Neuronal stem cell (in vitro differentiated cells): ENCODE results near the gene RNF215.

Experiments
- DNase-seq: peaks from one replicate; pipeline ENCODE4 v3.0.0-alpha.2; 2013; ENCODE audit warnings: low spot score
- H2AFZ ChIP-seq: one replicate; pipeline ENCODE4 v1.6.1; 2013; ENCODE audit warnings: mild to moderate bottlenecking, low read length, inconsistent platforms
- H2AK5ac ChIP-seq: 2 replicates; pipeline ENCODE4 v1.6.1; 2013; ENCODE audit warnings: low read depth, mild to moderate bottlenecking, inconsistent platforms, low read length, moderate library complexity, mixed read lengths
- H2BK120ac ChIP-seq: 2 replicates; pipeline ENCODE4 v1.6.1; 2013; ENCODE audit warnings: low read depth, mild to moderate bottlenecking, inconsistent platforms, low read length, moderate library complexity, mixed read lengths
- H2BK12ac ChIP-seq: one replicate; pipeline ENCODE4 v1.6.1; 2013; ENCODE audit warnings: low read length, inconsistent platforms
- H2BK15ac ChIP-seq: 2 replicates; pipeline ENCODE4 v1.6.1; 2013; ENCODE audit warnings: mild to moderate bottlenecking, low read length, inconsistent platforms, mixed read lengths
- H2BK5ac ChIP-seq: one replicate; pipeline ENCODE4 v1.6.1; 2013; ENCODE audit warnings: inconsistent platforms, mild to moderate bottlenecking, low read length, moderate library complexity
- H3K14ac ChIP-seq: one replicate; pipeline ENCODE4 v1.6.1; 2013; ENCODE audit warnings: low read length, inconsistent platforms
- H3K18ac ChIP-seq: 2 replicates; pipeline ENCODE4 v1.6.1; 2013; ENCODE audit warnings: low read length, inconsistent platforms
- H3K23ac ChIP-seq: 2 replicates; pipeline ENCODE4 v1.6.1; 2013; ENCODE audit warnings: low read depth, mild to moderate bottlenecking, mixed read lengths, low read length, inconsistent platforms; ENCODE audit not compliant: poor library complexity
- H3K27ac ChIP-seq: replicated peaks from 3 replicates; pipeline ENCODE4 v1.5.1; 2013; ENCODE audit warnings: low read length, inconsistent platforms
- H3K27me3 ChIP-seq, 3 experiments: 2 replicates each; pipeline ENCODE4 v1.6.1; 2013; ENCODE audit warnings: low read length in 3 of 3, mild to moderate bottlenecking in 2 of 3, inconsistent platforms in 1 of 3, low read depth in 1 of 3, mixed read lengths in 1 of 3, moderate library complexity in 1 of 3; ENCODE audit not compliant: control insufficient read depth in 3 of 3, insufficient read depth in 3 of 3
- H3K36me3 ChIP-seq, 2 donors: replicated peaks in 1 of 2; 2 replicates each; pipeline ENCODE4 v1.6.1; 2013; ENCODE audit warnings: low read length in 2 of 2; ENCODE audit not compliant: control insufficient read depth in 2 of 2, insufficient read depth in 2 of 2
- H3K4ac ChIP-seq: 2 replicates; pipeline ENCODE4 v1.6.1; 2013; ENCODE audit warnings: inconsistent platforms, mild to moderate bottlenecking, low read length, moderate library complexity
- H3K4me1 ChIP-seq, 2 donors: 1 replicate in 1 of 2; 2 replicates in 1 of 2; pipeline ENCODE4 v1.6.1; 2013; ENCODE audit warnings: low read length in 2 of 2, low read depth in 1 of 2; ENCODE audit not compliant: control insufficient read depth in 2 of 2, insufficient read depth in 1 of 2
- H3K4me2 ChIP-seq: one replicate; pipeline ENCODE4 v1.6.1; 2013; ENCODE audit warnings: mild to moderate bottlenecking, low read length, inconsistent platforms; ENCODE audit not compliant: insufficient read depth, poor library complexity, severe bottlenecking
- H3K4me3 ChIP-seq, 2 donors: 2 replicates each; pipeline ENCODE4 v1.5.1; 2013; ENCODE audit warnings: low read length in 2 of 2, mild to moderate bottlenecking in 2 of 2, inconsistent platforms in 1 of 2, moderate library complexity in 1 of 2
- H3K79me1 ChIP-seq: one replicate; pipeline ENCODE4 v1.6.1; 2013; ENCODE audit warnings: low read depth, mild to moderate bottlenecking, inconsistent platforms, low read length, moderate library complexity
- H3K9ac ChIP-seq: one replicate; pipeline ENCODE4 v1.6.1; 2013; ENCODE audit warnings: mild to moderate bottlenecking, low read depth, low read length, inconsistent platforms; ENCODE audit not compliant: poor library complexity
- H3K9me3 ChIP-seq, 2 donors: replicated peaks in 1 of 2; 2 replicates each; pipeline versions ENCODE3 to v1.6.1; 2013; ENCODE audit warnings: low read length in 2 of 2, mild to moderate bottlenecking in 2 of 2, inconsistent platforms in 1 of 2, low read depth in 1 of 2, mixed read lengths in 1 of 2, moderate library complexity in 1 of 2; ENCODE audit not compliant: control insufficient read depth in 2 of 2, insufficient read depth in 1 of 2
- H4K8ac ChIP-seq: one replicate; pipeline ENCODE4 v1.6.1; 2013; ENCODE audit warnings: low read depth, mild to moderate bottlenecking, inconsistent platforms, low read length, moderate library complexity
- H4K91ac ChIP-seq: one replicate; pipeline ENCODE4 v1.6.1; 2013; ENCODE audit warnings: low read length, low read depth, mild to moderate bottlenecking, inconsistent platforms; ENCODE audit not compliant: poor library complexity
- WGBS, 2 donors: extraction: QIAGEN DNeasy Blood & Tissue Kit; methylation state at CpG; one replicate each; pipeline ENCODE4 v1.1.7; 2013; ENCODE audit warnings: missing lambda C conversion rate in 2 of 2, mixed read lengths in 1 of 2; ENCODE audit not compliant: insufficient read length in 2 of 2, insufficient replicate concordance in 1 of 2; ENCODE audit errors: extremely low coverage in 2 of 2; 5-methylcytosine and 5-hydroxymethylcytosine counted together

Gene RNF215

DNA sequence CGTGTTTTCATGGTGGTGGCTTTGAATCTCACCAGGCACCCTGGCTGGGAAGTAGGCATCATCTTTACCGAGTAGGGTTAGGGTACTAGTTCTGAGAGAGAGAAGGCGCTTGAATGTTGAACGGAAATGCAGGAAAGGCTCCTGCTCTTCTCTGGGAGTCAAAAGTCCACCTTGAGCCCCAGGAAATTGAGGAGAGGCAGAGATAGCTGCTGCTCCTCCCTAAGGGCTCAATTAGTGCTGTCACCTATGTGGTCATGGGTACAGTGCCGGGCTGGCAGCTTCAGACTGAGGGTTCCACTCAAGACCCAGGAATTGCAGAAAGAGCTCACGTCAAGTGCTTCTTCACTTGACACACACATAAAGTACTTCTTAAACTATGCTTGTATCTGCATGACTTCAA, 28.7 kb downstream of the RNF215 start:
- Histone ChIP-seq H3K14ac (no peak overlapping the region), H3K4ac (no peak overlapping the region), H3K27me3 (no peaks in the 10 kb centered on the region), H4K8ac (no peak overlapping the region), H2BK12ac (no peak overlapping the region), H3K9ac (no peak overlapping the region), H3K9me3 (no peaks in the 10 kb centered on the region), H3K18ac (no peak overlapping the region), H3K27ac (no peak overlapping the region), H3K79me1 (peaks cover 9% of the 10 kb centered on the region), H3K36me3 (peaks cover 8 to 15% of the 10 kb centered on the region in 2 donors), H2BK5ac (no peak overlapping the region), H3K23ac (no peak overlapping the region), H3K4me3 (no peak overlapping the region), H2AK5ac (no peak overlapping the region), H3K4me1 (peaks cover 6 to 14% of the 10 kb centered on the region in 2 donors), H3K4me2 (no peak overlapping the region), H4K91ac (no peak overlapping the region), H2BK15ac (no peak overlapping the region), H2BK120ac (no peak overlapping the region), H2AFZ (no peak overlapping the region)
- no CpG with 5 or more reads among the region's 6 CpGs for WGBS, 2 donors
- DNase-seq = no peak

GRCh38 chr22:30357650-30358215, 29.5 kb downstream of the RNF215 start:
- Histone ChIP-seq H3K27me3 (no peaks in the 10 kb centered on the region), H3K18ac (no peak overlapping the region), H2BK5ac (no peak overlapping the region), H2BK120ac (no peak overlapping the region), H2BK12ac (no peak overlapping the region), H3K79me1 (peaks cover 9% of the 10 kb centered on the region), H3K14ac (no peak overlapping the region), H3K36me3 (peaks cover 11 to 20% of the 10 kb centered on the region in 2 donors), H4K8ac (peak overlapping the region; percentile 29), H3K27ac (no peak overlapping the region), H4K91ac (no peak overlapping the region), H2BK15ac (no peak overlapping the region), H3K9ac (peak overlapping the region; percentile 64), H3K4me3 (peak overlapping the region; percentile 2 to 75), H3K23ac (no peak overlapping the region), H3K4me2 (peak overlapping the region; percentile 87), H2AK5ac (no peak overlapping the region), H3K4ac (no peak overlapping the region), H2AFZ (peak overlapping the region; percentile 100), H3K9me3 (no peaks in the 10 kb centered on the region), H3K4me1 (peaks cover 6 to 11% of the 10 kb centered on the region in 2 donors)
- DNase-seq = no peak
- no CpG with 5 or more reads among the region's 22 CpGs for WGBS, 2 donors

GRCh38 chr22:30357236-30357570, 30.0 kb downstream of the RNF215 start:
- peak overlapping the region; percentile 75 to 99 for H3K4me3 ChIP-seq
- H4K91ac ChIP-seq = no peak overlapping the region
- H2AFZ ChIP-seq = peak overlapping the region; percentile 100
- WGBS, 2 donors = no CpG with 5 or more reads among the region's 9 CpGs
- no peak overlapping the region for H3K14ac ChIP-seq
- H3K9me3 ChIP-seq = no peaks in the 10 kb centered on the region
- H2BK15ac ChIP-seq = no peak overlapping the region
- no peak overlapping the region for H4K8ac ChIP-seq
- H3K79me1 ChIP-seq = peaks cover 11% of the 10 kb centered on the region
- H3K9ac ChIP-seq = peak overlapping the region; percentile 75
- H3K27me3 ChIP-seq = no peaks in the 10 kb centered on the region
- no peak overlapping the region for H3K23ac ChIP-seq
- no peak overlapping the region for H2BK120ac ChIP-seq
- no peak overlapping the region for H2BK12ac ChIP-seq
- peak overlapping the region; percentile 15 for H3K27ac ChIP-seq
- H3K4me1 ChIP-seq = peaks cover 6 to 11% of the 10 kb centered on the region in 2 donors
- no peak overlapping the region for H2BK5ac ChIP-seq
- no peak overlapping the region for H3K4ac ChIP-seq
- no peak for DNase-seq
- peaks cover 14 to 26% of the 10 kb centered on the region in 2 donors for H3K36me3 ChIP-seq
- H3K4me2 ChIP-seq = peak overlapping the region; percentile 87
- no peak overlapping the region for H2AK5ac ChIP-seq
- H3K18ac ChIP-seq = peak overlapping the region; percentile 59

DNA sequence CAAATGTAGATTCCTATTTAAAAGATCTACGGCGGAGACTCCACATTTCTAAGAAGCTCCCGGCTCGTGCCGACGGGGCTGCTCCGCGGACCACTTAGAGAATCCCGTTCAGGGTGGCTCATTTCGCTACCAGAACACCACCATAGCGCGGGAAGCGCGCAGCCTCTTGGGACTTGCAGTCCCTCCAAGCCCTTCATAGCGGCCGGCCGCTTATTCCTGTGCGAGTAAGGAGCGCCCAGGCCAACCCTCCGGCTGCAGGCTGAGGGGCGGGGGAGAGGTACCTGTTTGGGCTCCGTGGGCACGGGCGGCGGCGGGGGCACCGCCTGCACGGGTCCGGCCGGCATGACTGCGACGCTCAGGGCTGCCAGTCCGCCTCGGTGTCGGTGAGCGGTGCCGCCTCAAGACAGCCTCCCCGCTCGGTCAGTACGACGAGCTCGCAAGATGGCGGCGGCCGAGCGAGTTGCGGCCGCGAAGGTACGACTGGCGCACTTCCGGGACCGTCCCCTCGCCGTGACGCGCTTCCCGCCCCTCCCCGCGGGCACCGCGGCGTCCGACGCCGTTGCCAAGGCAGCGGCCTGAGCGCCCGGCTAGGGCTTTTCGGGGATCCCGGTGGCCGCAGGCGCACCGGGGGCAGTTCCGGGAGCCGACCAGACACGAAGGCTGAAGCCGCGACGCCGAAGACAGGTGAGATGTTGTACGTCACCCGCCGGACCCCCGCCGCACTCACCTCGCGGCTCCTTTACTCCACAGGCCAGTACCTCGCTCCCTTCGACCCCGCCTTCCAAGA, 30.6 kb downstream of the RNF215 start, which contains the start of the genes CCDC157 and SF3A1:
Gene CCDC157, plus strand, starts transcription at position 559 of the 787 bp plus-strand sequence. CDS start 8,994 bp downstream, outside the sequence.
Gene SF3A1, minus strand, starts transcription at position 446 of the 787 bp plus-strand sequence. Its CDS starts 102 bp downstream, at position 344.
- Histone ChIP-seq H4K91ac (no peak within 1 kb of the TSS), H2BK5ac (no peak within 1 kb of the TSS), H2BK15ac (no peak within 1 kb of the TSS), H3K36me3 (peaks cover 18 to 31% of the 10 kb centered on the region in 2 donors), H2AFZ (peak within 1 kb of the TSS; percentile 100), H3K4me2 (peak within 1 kb of the TSS; percentile 87), H2BK12ac (no peak within 1 kb of the TSS), H3K79me1 (peaks cover 11% of the 10 kb centered on the region), H3K9me3 (no peaks in the 10 kb centered on the region), H2AK5ac (no peak within 1 kb of the TSS), H3K9ac (peak within 1 kb of the TSS; percentile 100), H2BK120ac (no peak within 1 kb of the TSS), H3K18ac (peak within 1 kb of the TSS; percentile 100), H3K27ac (peak within 1 kb of the TSS; percentile 88), H4K8ac (peak within 1 kb of the TSS; percentile 92), H3K4ac (no peak within 1 kb of the TSS), H3K4me3 (peak within 1 kb of the TSS; percentile 75 to 99), H3K4me1 (peaks cover 6 to 11% of the 10 kb centered on the region in 2 donors), H3K27me3 (no peaks in the 10 kb centered on the region), H3K23ac (peak within 1 kb of the TSS; percentile 96), H3K14ac (no peak within 1 kb of the TSS)
- WGBS, 2 donors = no CpG with 5 or more reads among the region's 91 CpGs
- peak; percentile 90 for DNase-seq
